Suprapubic skin (tissue), 4 donors: ENCODE results near the gene NREP.

ENCODE experiments used
- CTCF ChIP-seq, 2 donors: fragments of 200-600 bp in 1 of 2; fragments of 450-650 bp in 1 of 2; sonication (generic) in 1 of 2; IDR thresholded peaks; one replicate each; pipeline ENCODE4 v1.5.1; 2016 to 2019; ENCODE audit warnings: antibody characterized with exemption in 2 of 2, mild to moderate bottlenecking in 1 of 2, moderate library complexity in 1 of 2
- EP300 ChIP-seq: sonication (generic); formaldehyde crosslinking; IDR thresholded peaks from one replicate; pipeline ENCODE4 v1.6.1; 2017; ENCODE audit warnings: antibody characterized with exemption
- POLR2A ChIP-seq, 2 donors: fragments of 450-650 bp; IDR thresholded peaks; one replicate each; pipeline ENCODE4 v1.6.1; 2017; ENCODE audit warnings: antibody characterized with exemption in 2 of 2, mild to moderate bottlenecking in 2 of 2, moderate library complexity in 2 of 2
- POLR2AphosphoS5 ChIP-seq, 3 donors: sonication (generic); formaldehyde crosslinking; IDR thresholded peaks; one replicate each; pipeline ENCODE4 v1.6.1; 2017; ENCODE audit warnings: antibody characterized with exemption in 3 of 3

GRCh38 chr5:111697215-111697614 is 59.8 kb downstream of the NREP start:
- no peak for TF ChIP-seq POLR2A (IDR thresholded peaks at IDR 0.05)
- no peak for TF ChIP-seq CTCF (IDR thresholded peaks at IDR 0.05)
- no peak for TF ChIP-seq POLR2AphosphoS5 (IDR thresholded peaks at IDR 0.05)
- TF ChIP-seq EP300, result no peak
